A673 (cell line): ENCODE data around the gene RFTN1.

Experiments
- CTCF ChIP-seq: fragments of 300-800, 200-600 bp; sonication (generic); conservative IDR thresholded peaks from 2 replicates; pipeline ENCODE4 v1.5.1; 2017; ENCODE audit warnings: low read depth, mild to moderate bottlenecking, antibody characterized with exemption, low read length, moderate library complexity, mixed read lengths
- EZH2 ChIP-seq: fragments of 200-600 bp; sonication (generic); IDR thresholded peaks from 2 replicates; pipeline ENCODE4 v1.6.1; 2017; ENCODE audit warnings: borderline replicate concordance, low read depth, mild to moderate bottlenecking, mixed read lengths, antibody characterized with exemption, low read length; ENCODE audit not compliant: poor library complexity, severe bottlenecking

DNA sequence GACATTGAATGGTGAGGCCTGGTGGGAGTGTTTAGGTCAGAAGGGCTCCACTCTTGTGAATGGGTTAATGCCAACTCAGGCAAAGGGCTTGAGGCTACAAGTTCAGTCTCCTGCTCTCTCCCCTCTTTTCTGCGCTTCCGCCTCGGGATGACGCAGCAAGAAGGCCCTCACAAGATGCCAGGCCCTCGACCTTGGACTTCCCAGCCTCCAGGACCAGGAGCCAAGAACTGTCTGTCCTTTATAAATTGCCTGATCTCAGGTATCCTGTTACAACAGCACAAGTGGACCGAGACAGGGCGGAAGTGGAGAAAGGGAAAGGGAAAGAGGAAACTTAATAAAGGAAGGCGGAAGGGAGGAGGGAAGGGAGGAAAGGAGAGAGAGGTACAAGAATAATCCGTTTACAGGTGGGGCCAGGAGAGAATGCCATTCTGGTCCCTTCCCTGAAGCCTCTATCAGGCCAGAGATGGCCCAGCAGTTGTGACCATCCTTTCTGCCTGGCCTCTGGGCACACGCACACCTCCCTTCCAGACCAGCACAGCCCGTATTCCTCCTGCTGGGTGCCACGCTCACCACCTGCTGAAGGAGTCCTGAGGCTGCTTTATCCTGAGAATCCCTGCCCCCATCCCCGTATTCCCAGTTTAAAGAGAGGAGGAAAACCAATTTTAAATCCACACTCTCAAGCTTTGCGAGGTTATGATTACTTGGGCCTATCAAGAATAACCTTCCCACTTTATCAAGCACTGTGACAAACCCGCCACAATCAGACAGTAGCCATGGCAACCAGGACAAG is 184.3 kb downstream of the RFTN1 start:
- no peak for TF ChIP-seq CTCF
- TF ChIP-seq EZH2, result no peak
